Mesodermal cell (in vitro differentiated cells): ENCODE measurements around the gene TIAM1.

Source experiments
- H3K27ac ChIP-seq: 2 replicates; pipeline ENCODE4 v1.7.0; 2013; ENCODE audit warnings: mild to moderate bottlenecking, low read depth, low read length, moderate library complexity; ENCODE audit not compliant: severe bottlenecking
- H3K36me3 ChIP-seq: 2 replicates; pipeline ENCODE4 v1.7.1; 2013; ENCODE audit warnings: mild to moderate bottlenecking, low read length, moderate library complexity; ENCODE audit not compliant: control insufficient read depth, insufficient read depth
- H3K4me1 ChIP-seq: one replicate; pipeline ENCODE4 v1.7.1; 2013; ENCODE audit warnings: mild to moderate bottlenecking, low read length; ENCODE audit not compliant: insufficient read depth, control insufficient read depth, poor library complexity, severe bottlenecking
- H3K4me3 ChIP-seq: 2 replicates; pipeline ENCODE4 v1.7.0; 2013; ENCODE audit warnings: low read length, control low read depth, mild to moderate bottlenecking; ENCODE audit not compliant: insufficient read depth, poor library complexity, severe bottlenecking; ENCODE audit errors: extremely low read depth
- H3K9me3 ChIP-seq: 2 replicates; pipeline ENCODE4 v1.7.1; 2013; ENCODE audit warnings: mild to moderate bottlenecking, low read length, moderate library complexity; ENCODE audit not compliant: control insufficient read depth
- WGBS, 2 experiments: methylation state at CpG; one replicate each; pipeline ENCODE4 v1.1.5; 2013; ENCODE audit warnings: missing lambda C conversion rate in 2 of 2; ENCODE audit not compliant: insufficient coverage in 2 of 2; 5-methylcytosine and 5-hydroxymethylcytosine counted together

Gene TIAM1

DNA sequence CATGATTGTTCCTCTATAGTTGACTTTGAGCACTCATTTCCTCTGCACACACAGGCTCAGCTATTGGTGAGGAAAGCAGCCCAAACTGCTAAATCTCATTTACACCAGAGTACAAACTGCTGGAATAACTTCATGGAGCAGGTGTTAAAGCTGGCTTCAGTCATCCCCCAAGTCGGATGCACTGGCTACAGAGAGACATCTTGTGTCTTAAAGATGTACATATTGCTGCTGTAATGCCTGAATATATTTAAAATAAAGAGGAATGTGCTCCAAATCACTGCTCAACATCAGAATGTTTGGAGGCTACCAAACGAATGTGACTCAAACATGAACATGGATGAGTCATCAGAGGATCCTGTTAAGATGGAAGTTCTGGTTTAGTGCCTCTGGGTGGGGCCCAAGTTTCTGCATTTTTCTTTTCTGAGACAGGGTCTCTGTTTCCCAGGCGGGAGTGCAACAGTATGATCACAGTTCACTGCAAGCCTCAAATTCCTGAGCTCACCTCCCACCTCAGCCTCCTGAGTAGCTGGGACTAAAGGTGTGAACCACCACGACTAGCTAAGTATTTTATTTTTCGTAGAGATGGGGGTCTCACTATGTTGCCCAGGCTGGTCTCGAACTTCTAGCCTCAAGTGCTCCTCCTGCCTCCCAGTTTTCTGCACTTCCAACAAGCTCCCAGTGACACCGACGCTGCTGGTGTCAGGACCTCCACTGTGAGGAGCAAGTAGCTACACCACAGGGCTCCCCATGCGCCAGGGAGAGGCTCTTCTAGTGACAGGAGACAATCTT, 226.7 kb downstream of the TIAM1 start:
- H3K36me3 ChIP-seq = peaks cover 19% of the 10 kb centered on the region
- H3K27ac ChIP-seq = peak overlapping the region; percentile 92
- peaks cover 27% of the 10 kb centered on the region for H3K4me1 ChIP-seq
- peak overlapping the region; percentile 2 for H3K4me3 ChIP-seq
- H3K9me3 ChIP-seq = no peaks in the 10 kb centered on the region
- WGBS, 2 experiments = 79 to 82% methylated on average over 6 of the region's 9 CpGs

DNA sequence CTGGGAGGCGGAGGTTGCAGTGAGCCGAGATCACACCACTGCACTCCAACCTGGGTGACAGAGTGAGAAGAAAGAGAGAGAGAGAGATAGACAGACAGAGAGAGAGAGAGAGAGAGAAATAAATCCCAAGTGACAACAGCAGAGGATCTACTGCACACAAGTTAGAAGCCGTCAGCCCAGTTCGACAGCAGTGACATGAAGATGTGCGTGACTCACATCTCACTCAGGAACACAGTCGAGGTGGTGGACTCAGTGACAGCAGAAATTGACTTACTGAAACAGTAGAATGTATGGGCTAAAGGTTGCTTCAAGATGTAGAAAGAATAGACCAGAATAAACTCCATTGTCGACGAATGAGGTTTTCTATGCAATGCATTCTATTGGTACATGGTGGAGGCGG, 228.8 kb downstream of the TIAM1 start:
- WGBS, 2 experiments = 70 to 80% methylated on average over 8 to 9 of the region's 9 CpGs
- Histone ChIP-seq H3K4me3 (no peak overlapping the region), H3K4me1 (peaks cover 27% of the 10 kb centered on the region), H3K27ac (no peak overlapping the region), H3K9me3 (no peaks in the 10 kb centered on the region), H3K36me3 (peaks cover 5% of the 10 kb centered on the region)

DNA sequence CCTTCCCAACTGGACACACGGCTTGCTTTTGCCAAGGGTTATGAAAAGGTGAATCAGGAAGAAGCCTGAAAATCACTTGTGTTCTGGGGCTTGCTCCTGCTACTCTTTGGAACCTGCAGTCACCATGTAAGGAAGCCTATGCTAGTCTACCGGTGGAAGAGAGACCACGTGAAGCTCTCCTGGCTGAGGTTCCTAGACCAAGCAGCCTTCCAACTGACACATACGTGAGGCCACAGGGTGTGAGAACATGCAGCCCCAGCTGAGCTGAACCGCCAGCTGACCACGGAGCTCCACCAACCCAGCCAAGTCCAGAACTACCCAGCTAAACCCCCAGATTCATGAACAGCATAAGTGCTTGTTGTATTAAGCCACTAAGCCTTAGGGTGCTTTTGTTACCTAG, 233.0 kb downstream of the TIAM1 start:
- H3K4me3 ChIP-seq = no peak overlapping the region
- WGBS, 2 experiments = 93 to 100% methylated on average over 4 to 5 of the region's 6 CpGs
- H3K27ac ChIP-seq = no peak overlapping the region
- H3K9me3 ChIP-seq = peaks cover 7% of the 10 kb centered on the region
- H3K4me1 ChIP-seq = peaks cover 10% of the 10 kb centered on the region
- no peaks in the 10 kb centered on the region for H3K36me3 ChIP-seq

DNA sequence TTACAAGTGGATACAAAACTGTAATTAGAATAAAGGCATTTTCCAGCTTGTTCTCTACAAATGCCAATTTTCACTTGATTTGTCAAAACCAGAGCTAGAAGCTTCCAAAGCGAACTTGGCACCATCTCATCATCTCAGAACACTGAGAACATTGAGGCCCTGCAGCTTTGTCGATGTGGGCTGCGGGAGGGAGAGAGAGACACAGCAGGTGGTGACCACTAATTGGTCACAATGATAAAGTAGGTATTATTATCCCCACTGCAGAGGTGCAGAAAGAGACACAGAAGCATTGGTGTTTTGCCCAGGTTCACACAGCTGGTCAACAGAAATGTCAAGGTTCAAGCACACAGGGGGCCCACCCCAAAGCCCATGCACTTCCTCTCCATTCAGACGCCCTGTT, 233.6 kb downstream of the TIAM1 start:
- 88 to 100% methylated on average over 1 of the region's 4 CpGs for WGBS, 2 experiments
- peaks cover 7% of the 10 kb centered on the region for H3K9me3 ChIP-seq
- peaks cover 4% of the 10 kb centered on the region for H3K4me1 ChIP-seq
- no peak overlapping the region for H3K27ac ChIP-seq
- no peaks in the 10 kb centered on the region for H3K36me3 ChIP-seq
- H3K4me3 ChIP-seq = no peak overlapping the region

DNA sequence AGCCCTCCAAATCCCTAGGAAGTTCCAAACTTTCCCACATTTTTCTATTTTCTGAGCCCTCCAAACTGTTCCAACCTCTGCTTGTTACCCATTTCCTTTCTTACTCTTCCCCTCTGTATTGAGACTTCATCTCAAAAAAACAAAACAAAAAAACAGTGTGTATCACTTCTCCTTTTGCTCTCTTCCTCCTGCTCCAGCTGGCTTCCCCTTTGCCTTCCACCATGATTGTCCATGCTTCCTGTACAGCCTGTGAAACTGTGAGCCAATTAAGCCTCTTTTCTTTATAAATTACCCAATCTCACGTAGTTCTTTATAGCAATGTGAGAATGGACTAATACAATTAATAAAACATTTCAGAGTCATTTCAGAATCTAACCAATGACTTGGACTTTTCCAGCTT, 236.2 kb downstream of the TIAM1 start:
- WGBS, 2 experiments = no CpG with 5 or more reads among the region's 1 CpG
- peaks cover 7% of the 10 kb centered on the region for H3K9me3 ChIP-seq
- H3K27ac ChIP-seq = no peak overlapping the region
- no peaks in the 10 kb centered on the region for H3K36me3 ChIP-seq
- H3K4me1 ChIP-seq = no peaks in the 10 kb centered on the region
- H3K4me3 ChIP-seq = no peak overlapping the region

DNA sequence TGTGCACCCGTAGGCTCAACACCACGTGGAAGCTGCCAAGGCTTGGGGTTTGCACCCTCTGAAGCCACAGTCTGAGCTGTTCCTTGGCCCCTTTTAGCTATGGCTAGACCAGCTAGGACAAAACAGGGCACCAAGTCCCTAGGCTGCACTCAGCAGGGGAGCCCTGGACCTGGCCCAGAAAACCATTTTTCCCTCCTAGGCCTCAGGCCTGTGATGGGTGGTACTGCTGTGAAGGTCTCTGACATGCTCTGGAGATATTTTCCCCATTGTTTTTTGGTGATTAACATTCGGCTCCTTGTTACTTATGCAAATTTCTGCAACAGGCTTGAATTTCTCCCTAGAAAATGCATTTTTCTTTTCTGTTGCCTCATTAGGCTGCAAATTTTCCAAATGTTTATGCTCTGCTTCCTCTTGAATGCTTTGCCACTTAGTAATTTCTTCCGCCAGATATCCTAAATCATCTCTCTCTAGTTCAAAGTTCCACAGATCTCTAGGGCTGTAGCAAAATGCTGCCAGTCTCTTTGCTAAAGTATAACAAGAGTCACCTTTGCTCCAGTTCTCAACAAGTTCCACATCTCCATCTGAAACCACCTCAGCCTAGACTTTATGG, 236.8 kb downstream of the TIAM1 start:
- Histone ChIP-seq H3K4me1 (no peaks in the 10 kb centered on the region), H3K27ac (no peak overlapping the region), H3K4me3 (no peak overlapping the region), H3K36me3 (no peaks in the 10 kb centered on the region), H3K9me3 (peaks cover 7% of the 10 kb centered on the region)
- 91 to 96% methylated on average over 4 of the region's 4 CpGs for WGBS, 2 experiments

DNA sequence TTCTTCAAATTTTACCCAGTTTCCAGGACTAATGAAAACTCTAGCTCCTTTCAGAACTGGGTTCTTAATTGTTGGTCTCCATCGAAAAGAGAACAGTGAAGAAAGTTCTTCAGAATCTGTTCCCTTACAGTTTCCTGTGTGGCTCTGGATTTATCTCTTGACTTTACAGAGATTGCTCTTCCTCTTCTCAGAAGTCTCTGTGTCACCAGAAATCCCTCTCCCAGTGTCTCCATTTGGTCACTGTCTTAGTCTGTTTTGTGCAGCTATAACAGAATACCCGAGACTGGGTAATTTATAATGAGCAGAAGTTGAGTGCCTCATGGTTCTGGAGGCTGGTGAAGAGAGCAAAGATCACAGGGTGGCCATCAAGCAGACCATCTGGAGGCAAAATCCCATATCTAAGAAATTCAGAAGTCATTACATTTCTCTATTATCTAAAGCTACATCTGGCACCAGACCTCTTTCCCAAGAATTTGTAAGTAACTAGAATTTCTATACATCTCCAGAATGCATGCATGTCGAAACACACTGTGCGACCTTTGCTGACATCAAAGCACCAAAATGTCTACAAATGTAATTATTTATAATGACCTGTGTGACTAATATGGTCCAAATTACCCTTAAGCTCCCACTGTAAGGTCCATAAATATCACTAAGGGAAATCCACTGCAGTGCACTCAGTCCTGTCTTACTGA, 240.3 kb downstream of the TIAM1 start:
- peaks cover 7% of the 10 kb centered on the region for H3K9me3 ChIP-seq
- 100% methylated on average over 1 of the region's 4 CpGs for WGBS, 2 experiments
- no peak overlapping the region for H3K4me3 ChIP-seq
- H3K4me1 ChIP-seq = no peaks in the 10 kb centered on the region
- no peak overlapping the region for H3K27ac ChIP-seq
- no peaks in the 10 kb centered on the region for H3K36me3 ChIP-seq

DNA sequence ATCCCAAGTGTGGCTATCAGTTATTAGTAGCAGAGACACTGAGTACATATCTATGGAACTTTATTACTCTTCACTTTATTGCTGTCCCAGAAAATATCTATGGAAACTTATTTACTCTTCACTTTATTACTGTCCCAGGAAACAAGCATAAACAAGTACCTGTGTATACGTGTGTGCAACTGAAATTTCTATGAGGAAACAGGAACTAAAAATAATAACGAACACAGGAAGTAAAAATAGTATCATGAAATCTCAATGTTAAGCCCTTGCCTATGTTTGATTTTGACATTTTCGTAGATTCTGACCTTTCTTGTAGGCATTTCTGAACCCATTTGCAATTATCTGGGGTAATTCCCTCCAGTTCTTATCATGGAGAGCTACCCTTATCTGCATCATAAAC, 240.9 kb downstream of the TIAM1 start:
- peaks cover 7% of the 10 kb centered on the region for H3K9me3 ChIP-seq
- 90 to 91% methylated on average over 2 to 3 of the region's 3 CpGs for WGBS, 2 experiments

DNA sequence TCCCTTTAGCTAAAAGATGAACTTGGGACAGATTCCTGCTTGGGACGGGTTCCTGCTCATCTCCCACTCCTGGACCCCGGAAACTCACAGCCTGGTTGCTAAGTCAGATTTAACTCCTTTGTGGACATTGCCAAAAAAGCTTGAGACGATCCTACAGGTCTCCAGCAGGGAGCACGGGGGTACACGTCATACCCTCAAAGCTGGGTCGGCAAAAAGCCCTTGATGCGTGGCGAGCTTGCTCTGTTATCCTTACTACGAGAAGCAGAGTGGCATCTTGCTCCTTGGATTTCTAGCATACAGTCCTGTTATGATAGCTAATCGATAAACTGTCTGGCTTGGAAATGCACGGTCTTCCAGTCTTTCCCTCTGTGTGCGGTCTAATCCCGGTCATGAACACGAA, 244.9 kb downstream of the TIAM1 start:
- Histone ChIP-seq H3K27ac (no peak overlapping the region), H3K4me1 (no peaks in the 10 kb centered on the region), H3K4me3 (no peak overlapping the region), H3K36me3 (no peaks in the 10 kb centered on the region), H3K9me3 (no peaks in the 10 kb centered on the region)
- WGBS, 2 experiments = 86 to 94% methylated on average over 11 to 12 of the region's 14 CpGs

More for the DNA sequence above, 240.9 kb downstream of the TIAM1 start:
- no peaks in the 10 kb centered on the region for H3K4me1 ChIP-seq
- H3K4me3 ChIP-seq = no peak overlapping the region
- no peak overlapping the region for H3K27ac ChIP-seq
- H3K36me3 ChIP-seq = no peaks in the 10 kb centered on the region

DNA sequence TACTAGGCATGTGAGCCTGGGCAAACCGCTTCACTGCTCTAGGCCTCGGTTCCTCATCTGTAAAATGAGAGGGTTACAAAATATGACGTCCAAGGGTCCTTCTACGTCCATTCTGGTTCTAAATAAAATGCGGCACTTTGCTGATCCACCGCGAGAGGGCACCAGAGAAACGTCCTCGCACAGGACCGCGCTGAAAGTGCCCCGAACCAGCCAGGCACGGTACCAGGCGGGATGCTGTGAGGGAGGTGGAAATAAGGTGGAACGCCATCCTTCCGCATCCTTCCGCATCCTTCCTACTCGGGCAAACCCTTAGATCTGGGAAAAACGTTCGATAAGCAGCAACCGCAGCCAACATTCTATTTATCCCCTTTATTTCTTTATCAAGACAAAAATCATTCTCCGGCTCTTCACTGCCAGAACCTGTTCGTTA, 245.5 kb downstream of the TIAM1 start:
- Histone ChIP-seq H3K9me3 (no peaks in the 10 kb centered on the region), H3K27ac (no peak overlapping the region), H3K36me3 (no peaks in the 10 kb centered on the region), H3K4me1 (no peaks in the 10 kb centered on the region), H3K4me3 (no peak overlapping the region)
- 23 to 24% methylated on average over 15 to 19 of the region's 23 CpGs for WGBS, 2 experiments
